ENCODE results near the gene TNIK. TPM values are rescaled to one million over a fixed set of nuclear protein-coding genes. Genes with fewer than 3 reads are reported as not detected.

Gene TNIK
- total RNA-seq, 1 donor from 2014 or later, result 17.0 TPM

- Histone ChIP-seq H3K4me3 (ENCODE audit: low read depth, low read length) (no peak overlapping the region), H3K27me3 (ENCODE audit: control insufficient read depth, insufficient read depth, low read length) (no peaks in the 10 kb centered on the region), H3K36me3 (ENCODE audit: control insufficient read depth, insufficient read depth, low read length) (no peaks in the 10 kb centered on the region)
- peak; percentile 94 for DNase-seq (ENCODE audit: low read depth)
- TF ChIP-seq CTCF (IDR thresholded peaks at IDR 0.05; ENCODE audit: insufficient read depth, low read length, poor library complexity, severe bottlenecking), result no peak
Observed at GRCh38 chr3:171315101-171315500, 145.1 kb downstream of the TNIK start.

- Histone ChIP-seq H3K4me3 (ENCODE audit: low read depth, low read length) (no peak overlapping the region), H3K36me3 (ENCODE audit: control insufficient read depth, insufficient read depth, low read length) (no peaks in the 10 kb centered on the region), H3K27me3 (ENCODE audit: control insufficient read depth, insufficient read depth, low read length) (no peaks in the 10 kb centered on the region)
- TF ChIP-seq CTCF (IDR thresholded peaks at IDR 0.05; ENCODE audit: insufficient read depth, low read length, poor library complexity, severe bottlenecking), result no peak
- DNase-seq (ENCODE audit: low read depth), result peak; percentile 29
Observed at GRCh38 chr3:171314341-171314740, 145.9 kb downstream of the TNIK start.

- Histone ChIP-seq H3K4me3 (ENCODE audit: low read depth, low read length) (no peak overlapping the region), H3K36me3 (ENCODE audit: control insufficient read depth, insufficient read depth, low read length) (no peaks in the 10 kb centered on the region), H3K27me3 (ENCODE audit: control insufficient read depth, insufficient read depth, low read length) (no peaks in the 10 kb centered on the region)
- no peak for TF ChIP-seq CTCF (IDR thresholded peaks at IDR 0.05; ENCODE audit: insufficient read depth, low read length, poor library complexity, severe bottlenecking)
- no peak for DNase-seq (ENCODE audit: low read depth)
Observed at GRCh38 chr3:171313702-171314101, 146.5 kb downstream of the TNIK start.

GRCh38 chr3:171312741-171313140 lies 147.5 kb downstream of the TNIK start:
- TF ChIP-seq CTCF (IDR thresholded peaks at IDR 0.05; ENCODE audit: insufficient read depth, low read length, poor library complexity, severe bottlenecking), result no peak
- Histone ChIP-seq H3K36me3 (ENCODE audit: control insufficient read depth, insufficient read depth, low read length) (no peaks in the 10 kb centered on the region), H3K27me3 (ENCODE audit: control insufficient read depth, insufficient read depth, low read length) (no peaks in the 10 kb centered on the region), H3K4me3 (ENCODE audit: low read depth, low read length) (no peak overlapping the region)
- no peak for DNase-seq (ENCODE audit: low read depth)

- Histone ChIP-seq H3K4me3 (ENCODE audit: low read depth, low read length) (no peak overlapping the region), H3K27me3 (ENCODE audit: control insufficient read depth, insufficient read depth, low read length) (no peaks in the 10 kb centered on the region), H3K36me3 (ENCODE audit: control insufficient read depth, insufficient read depth, low read length) (no peaks in the 10 kb centered on the region)
- DNase-seq (ENCODE audit: low read depth), result no peak
- TF ChIP-seq CTCF (IDR thresholded peaks at IDR 0.05; ENCODE audit: insufficient read depth, low read length, poor library complexity, severe bottlenecking), result no peak
Observed at GRCh38 chr3:171311784-171312183, 148.4 kb downstream of the TNIK start.

GRCh38 chr3:171309906-171310359 lies 150.3 kb downstream of the TNIK start:
- Histone ChIP-seq H3K4me3 (ENCODE audit: low read depth, low read length) (no peak overlapping the region), H3K36me3 (ENCODE audit: control insufficient read depth, insufficient read depth, low read length) (no peaks in the 10 kb centered on the region), H3K27me3 (ENCODE audit: control insufficient read depth, insufficient read depth, low read length) (no peaks in the 10 kb centered on the region)
- TF ChIP-seq CTCF (IDR thresholded peaks at IDR 0.05; ENCODE audit: insufficient read depth, low read length, poor library complexity, severe bottlenecking), result no peak
- peak; percentile 44 for DNase-seq (ENCODE audit: low read depth)

Data from kidney epithelial cell (primary cell).